GM18517 (cell line): Measurements from ENCODE around the gene ADGRG3.
"Not testable (repeated sequence)": the region's sequence is repeated elsewhere in the genome, so short reads cannot be mapped to it uniquely, and the experiment has no call there.

Experiments
- ATAC-seq: cut with Tn5 transposase; IDR thresholded peaks from one replicate; pipeline ENCODE4 v1.9.1; 2021; ENCODE audit warnings: mild to moderate bottlenecking, moderate library complexity; ENCODE audit not compliant: unreplicated experiment

The ADGRG3 gene

GRCh38 chr16:57712569-57712968 lies 44.5 kb downstream of the ADGRG3 start:
- ATAC-seq: not testable (repeated sequence)

- ATAC-seq: no peak
Observed at GRCh38 chr16:57713596-57713995, 45.5 kb downstream of the ADGRG3 start.

GRCh38 chr16:57714047-57714446 lies 45.9 kb downstream of the ADGRG3 start:
- no peak for ATAC-seq

GRCh38 chr16:57720142-57720575 lies 52.1 kb downstream of the ADGRG3 start:
- ATAC-seq: no peak

- no peak for ATAC-seq
Observed at GRCh38 chr16:57721356-57722209, 53.5 kb downstream of the ADGRG3 start.

- no peak for ATAC-seq
Observed at GRCh38 chr16:57722210-57722499, 54.0 kb downstream of the ADGRG3 start.

GRCh38 chr16:57722651-57723050 lies 54.5 kb downstream of the ADGRG3 start:
- ATAC-seq: no peak

GRCh38 chr16:57723170-57723569 lies 55.1 kb downstream of the ADGRG3 start:
- no peak for ATAC-seq

GRCh38 chr16:57724531-57724930 lies 56.4 kb downstream of the ADGRG3 start:
- ATAC-seq: no peak

- ATAC-seq: no peak
Observed at GRCh38 chr16:57725151-57725550, 57.0 kb downstream of the ADGRG3 start.

- no peak for ATAC-seq
Observed at GRCh38 chr16:57725554-57725953, 57.4 kb downstream of the ADGRG3 start.

- ATAC-seq: no peak
Observed at GRCh38 chr16:57725976-57726375, 57.9 kb downstream of the ADGRG3 start.

GRCh38 chr16:57726433-57726947 lies 58.4 kb downstream of the ADGRG3 start:
- ATAC-seq: no peak

- no peak for ATAC-seq
Observed at GRCh38 chr16:57727610-57728009, 59.5 kb downstream of the ADGRG3 start.

- no peak for ATAC-seq
Observed at GRCh38 chr16:57728336-57729181, 60.5 kb downstream of the ADGRG3 start.

GRCh38 chr16:57729182-57729484 lies 61.0 kb downstream of the ADGRG3 start:
- no peak for ATAC-seq

- ATAC-seq: not testable (repeated sequence)
Observed at GRCh38 chr16:57729852-57730251, 61.7 kb downstream of the ADGRG3 start.

- no peak for ATAC-seq
Observed at GRCh38 chr16:57730771-57731730, 62.9 kb downstream of the ADGRG3 start.

GRCh38 chr16:57732037-57732436 lies 63.9 kb downstream of the ADGRG3 start:
- no peak for ATAC-seq

GRCh38 chr16:57732714-57733113 lies 64.6 kb downstream of the ADGRG3 start:
- ATAC-seq: no peak
